Type B pancreatic cell (in vitro differentiated cells): ENCODE data around the gene GATA5. TPM values are rescaled to one million over a fixed set of nuclear protein-coding genes. Genes with fewer than 3 reads are reported as not detected.

Experiments used
- DNase-seq: peaks from one replicate; pipeline ENCODE4 v3.0.0; 2021; ENCODE audit warnings: mixed read lengths; ENCODE audit not compliant: unreplicated experiment; ENCODE audit errors: extremely low spot score
- H3K27ac Mint-ChIP-seq: 2 replicates; pipeline ENCODE4 v1.8.0; 2021; ENCODE audit warnings: mild to moderate bottlenecking, mixed read lengths
- H3K27me3 Mint-ChIP-seq: 2 replicates; pipeline ENCODE4 v1.8.0; 2021; ENCODE audit warnings: mixed read lengths
- H3K36me3 Mint-ChIP-seq: 2 replicates; pipeline ENCODE4 v1.8.0; 2021; ENCODE audit warnings: mixed read lengths
- H3K4me1 Mint-ChIP-seq: one replicate; pipeline ENCODE4 v1.8.0; 2021; ENCODE audit warnings: mixed read lengths; ENCODE audit not compliant: unreplicated experiment
- H3K4me3 Mint-ChIP-seq: 2 replicates; pipeline ENCODE4 v1.8.0; 2021; ENCODE audit warnings: mild to moderate bottlenecking, mixed read lengths
- H3K9me3 Mint-ChIP-seq: 2 replicates; pipeline ENCODE4 v1.8.0; 2021; ENCODE audit warnings: mixed read lengths
- total RNA-seq: library from RNA; stranded (reverse); gene quantifications from 2 replicates; pipeline ENCODE4 v1.2.1, GENCODE V29; 2021; ENCODE audit warnings: low replicate concordance
- TF ChIP-seq, protein P1 (sequence below): fragments of 200-600 bp; sonication (generic); conservative IDR thresholded peaks from 2 replicates; pipeline ENCODE4 v1.5.0; 2021; ENCODE audit warnings: antibody characterized with exemption, mild to moderate bottlenecking

Gene GATA5
- total RNA-seq, 1 donor from 2014 or later, result 10.8 TPM

DNA sequence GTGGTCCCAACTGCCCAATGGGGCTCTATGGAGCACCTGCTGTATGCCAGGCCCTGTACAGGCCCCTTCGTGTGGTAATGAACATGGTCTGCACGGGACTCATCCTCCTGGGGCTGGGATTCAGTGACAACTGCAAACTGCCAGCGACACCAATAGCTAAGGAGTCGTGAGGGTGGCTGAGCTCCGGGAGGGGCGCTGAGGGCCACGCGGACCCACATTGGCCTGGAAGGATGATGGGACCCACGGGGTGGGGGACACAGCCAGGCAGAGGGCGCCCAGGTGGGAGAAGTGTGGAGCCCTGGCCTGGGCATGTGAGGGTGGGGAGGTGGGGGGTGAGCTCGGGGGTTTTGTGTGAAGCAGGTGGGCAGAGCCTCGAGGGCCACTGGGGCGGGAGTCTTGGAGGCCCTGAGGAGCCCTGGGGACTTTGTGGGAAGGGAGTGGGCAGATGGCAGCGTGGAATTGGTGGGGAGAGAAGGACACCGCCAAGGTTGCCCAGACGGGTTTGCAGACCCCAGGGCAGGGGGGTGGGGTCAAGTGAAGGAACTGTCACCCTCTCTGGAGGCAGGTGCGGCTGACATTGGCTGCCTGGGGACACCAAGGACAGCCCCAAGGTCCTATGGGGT lies 22.5 kb downstream of the GATA5 start:
- H3K4me3 Mint-ChIP-seq, result no peak overlapping the region
- H3K36me3 Mint-ChIP-seq, result no peaks in the 10 kb centered on the region
- H3K4me1 Mint-ChIP-seq, result peaks cover 21% of the 10 kb centered on the region
- TF ChIP-seq, protein P1, sequence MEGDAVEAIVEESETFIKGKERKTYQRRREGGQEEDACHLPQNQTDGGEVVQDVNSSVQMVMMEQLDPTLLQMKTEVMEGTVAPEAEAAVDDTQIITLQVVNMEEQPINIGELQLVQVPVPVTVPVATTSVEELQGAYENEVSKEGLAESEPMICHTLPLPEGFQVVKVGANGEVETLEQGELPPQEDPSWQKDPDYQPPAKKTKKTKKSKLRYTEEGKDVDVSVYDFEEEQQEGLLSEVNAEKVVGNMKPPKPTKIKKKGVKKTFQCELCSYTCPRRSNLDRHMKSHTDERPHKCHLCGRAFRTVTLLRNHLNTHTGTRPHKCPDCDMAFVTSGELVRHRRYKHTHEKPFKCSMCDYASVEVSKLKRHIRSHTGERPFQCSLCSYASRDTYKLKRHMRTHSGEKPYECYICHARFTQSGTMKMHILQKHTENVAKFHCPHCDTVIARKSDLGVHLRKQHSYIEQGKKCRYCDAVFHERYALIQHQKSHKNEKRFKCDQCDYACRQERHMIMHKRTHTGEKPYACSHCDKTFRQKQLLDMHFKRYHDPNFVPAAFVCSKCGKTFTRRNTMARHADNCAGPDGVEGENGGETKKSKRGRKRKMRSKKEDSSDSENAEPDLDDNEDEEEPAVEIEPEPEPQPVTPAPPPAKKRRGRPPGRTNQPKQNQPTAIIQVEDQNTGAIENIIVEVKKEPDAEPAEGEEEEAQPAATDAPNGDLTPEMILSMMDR, result no peak
- H3K27me3 Mint-ChIP-seq, result peaks cover 8% of the 10 kb centered on the region
- no peaks in the 10 kb centered on the region for H3K9me3 Mint-ChIP-seq
- H3K27ac Mint-ChIP-seq, result no peak overlapping the region
- DNase-seq, result no peak

DNA sequence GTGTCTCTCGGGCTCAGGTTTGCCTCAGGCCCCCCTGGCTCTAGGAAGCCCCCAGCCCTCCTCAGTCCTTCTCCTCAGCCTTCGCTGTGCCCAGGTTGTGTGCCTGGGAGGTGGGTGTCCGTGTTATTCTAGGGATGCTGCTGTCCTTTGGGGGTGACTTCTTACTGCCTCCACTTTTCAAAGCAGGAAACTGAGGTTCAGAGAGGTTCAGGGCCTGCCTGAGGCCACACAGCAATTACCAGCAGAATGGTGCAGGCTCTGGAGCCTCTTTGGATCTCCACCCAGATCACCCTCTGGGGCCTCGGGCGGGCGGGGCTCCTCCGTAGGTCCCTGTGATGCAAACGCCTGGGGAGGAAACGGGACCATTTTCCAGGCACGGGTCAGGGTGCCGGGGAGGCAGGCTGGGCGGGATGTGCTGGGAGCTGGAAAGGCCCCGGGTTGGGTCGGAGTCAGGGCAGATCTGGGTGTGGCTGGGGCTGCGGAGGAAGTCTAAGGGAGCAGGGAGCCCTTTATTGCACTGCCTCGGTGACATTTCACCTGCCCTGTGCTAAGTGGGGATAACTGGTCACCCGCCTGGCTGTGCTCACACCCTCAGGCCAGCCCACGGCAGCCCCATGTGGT lies 23.2 kb downstream of the GATA5 start:
- TF ChIP-seq, protein P1, result no peak
- Mint-ChIP-seq H3K27me3 (peaks cover 8% of the 10 kb centered on the region), H3K9me3 (no peaks in the 10 kb centered on the region), H3K4me3 (no peak overlapping the region), H3K27ac (no peak overlapping the region), H3K4me1 (peaks cover 17% of the 10 kb centered on the region), H3K36me3 (no peaks in the 10 kb centered on the region)
- no peak for DNase-seq

- Mint-ChIP-seq H3K4me1 (peaks cover 13% of the 10 kb centered on the region), H3K27ac (no peak overlapping the region), H3K4me3 (no peak overlapping the region), H3K9me3 (no peaks in the 10 kb centered on the region), H3K27me3 (peaks cover 6% of the 10 kb centered on the region), H3K36me3 (no peaks in the 10 kb centered on the region)
- TF ChIP-seq, protein P1, result no peak
- no peak for DNase-seq
Observed at GRCh38 chr20:62451970-62452369, 23.8 kb downstream of the GATA5 start.

DNA sequence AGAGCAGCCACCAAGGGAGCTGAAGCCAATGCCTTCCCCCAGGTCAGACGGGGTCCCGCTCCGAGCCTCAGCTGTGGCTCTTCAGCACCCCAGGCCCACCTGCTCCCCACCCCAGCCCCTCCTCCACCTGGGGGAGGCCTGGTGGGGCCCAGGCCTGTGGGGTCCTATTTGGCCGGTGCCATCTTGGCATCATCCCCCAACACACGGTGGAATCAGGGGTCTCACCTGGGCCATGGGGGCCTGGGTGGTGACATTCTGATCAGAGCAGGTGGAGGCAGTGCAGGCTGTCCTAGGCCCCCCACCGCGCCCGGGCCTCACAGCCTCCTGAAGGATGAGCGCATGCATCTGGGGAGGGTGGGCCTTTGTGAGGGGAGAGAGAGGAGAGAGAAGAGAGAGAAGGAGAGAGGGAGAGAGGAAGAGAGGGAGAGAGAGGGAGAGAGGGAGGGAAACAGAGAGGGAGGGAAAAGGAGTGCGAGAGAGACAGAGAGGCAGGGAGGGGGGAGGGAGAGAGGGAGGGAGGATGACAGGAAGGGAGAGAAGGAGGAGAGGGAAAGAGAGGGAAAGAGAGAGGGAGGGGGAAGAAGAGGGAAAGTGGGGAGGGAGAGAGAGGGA lies 24.5 kb downstream of the GATA5 start:
- Mint-ChIP-seq H3K27ac (no peak overlapping the region), H3K36me3 (no peaks in the 10 kb centered on the region), H3K27me3 (peaks cover 5% of the 10 kb centered on the region), H3K4me1 (peaks cover 12% of the 10 kb centered on the region), H3K4me3 (no peak overlapping the region), H3K9me3 (no peaks in the 10 kb centered on the region)
- TF ChIP-seq, protein P1, result no peak
- DNase-seq, result no peak

DNA sequence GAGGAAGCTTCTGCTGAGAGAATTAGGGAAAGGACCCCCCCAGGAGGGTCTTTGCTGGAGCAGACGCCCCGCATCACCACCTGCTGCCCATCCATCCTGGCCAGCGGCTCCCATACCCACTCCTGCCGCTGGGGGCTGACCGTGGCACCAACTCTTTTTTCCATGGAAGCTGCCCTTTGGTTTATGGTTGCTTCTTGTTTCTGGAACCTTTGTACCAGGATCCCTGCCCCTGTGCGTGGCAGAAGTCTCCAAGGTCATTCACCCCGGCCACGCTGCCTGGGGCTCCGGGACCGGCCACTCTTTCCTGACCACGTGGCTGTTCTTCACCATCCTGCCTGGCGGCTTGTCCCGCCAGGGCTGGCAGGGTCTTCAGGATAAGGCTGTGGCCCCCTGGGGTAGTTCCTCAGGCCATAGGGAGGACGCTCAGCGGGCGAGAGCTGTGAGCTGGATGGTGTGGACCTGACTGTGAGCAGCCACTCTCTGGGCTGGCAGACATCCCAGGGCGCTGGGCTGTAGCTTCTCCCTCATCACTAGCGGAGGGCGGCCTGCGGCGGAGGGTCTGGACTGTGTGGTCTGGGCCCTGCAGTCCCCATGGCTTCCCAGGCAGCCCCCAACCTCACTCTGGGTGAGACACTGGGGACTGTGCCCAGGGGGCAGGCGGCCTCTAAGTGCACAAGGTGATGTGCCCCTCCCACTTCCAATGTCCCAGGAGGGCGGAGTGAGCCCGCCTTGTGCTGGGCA lies 25.7 kb downstream of the GATA5 start:
- Mint-ChIP-seq H3K4me3 (no peak overlapping the region), H3K9me3 (no peaks in the 10 kb centered on the region), H3K27me3 (peaks cover 3% of the 10 kb centered on the region), H3K27ac (no peak overlapping the region), H3K4me1 (peaks cover 6% of the 10 kb centered on the region), H3K36me3 (no peaks in the 10 kb centered on the region)
- TF ChIP-seq, protein P1, result peak; percentile 35
- DNase-seq, result no peak
